ENCODE measurements around the gene CUX1.

Gene CUX1

DNA sequence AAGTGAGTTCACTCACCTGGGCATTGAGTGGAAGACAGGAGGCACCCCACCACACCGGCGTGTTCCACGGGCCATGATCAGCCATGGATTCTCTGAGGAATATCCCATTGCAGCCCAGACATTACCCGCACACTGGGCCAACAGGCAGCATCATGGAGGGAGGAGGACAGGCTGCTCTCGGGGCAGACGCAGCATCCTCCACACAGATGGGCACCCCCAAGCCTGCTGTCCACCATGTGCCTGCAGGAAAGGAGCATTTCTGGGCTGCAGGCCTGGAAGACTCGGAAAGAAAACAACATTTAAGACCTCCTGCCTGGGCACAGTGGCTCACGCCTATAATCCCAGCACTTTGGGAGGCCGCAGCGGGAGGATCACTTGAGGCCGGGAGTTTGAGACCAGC lies 398.3 kb downstream of the CUX1 start:
- no peak overlapping the region for H3K4me3 ChIP-seq (ENCODE audit: low read depth, low read length)
- TF ChIP-seq, protein P1, sequence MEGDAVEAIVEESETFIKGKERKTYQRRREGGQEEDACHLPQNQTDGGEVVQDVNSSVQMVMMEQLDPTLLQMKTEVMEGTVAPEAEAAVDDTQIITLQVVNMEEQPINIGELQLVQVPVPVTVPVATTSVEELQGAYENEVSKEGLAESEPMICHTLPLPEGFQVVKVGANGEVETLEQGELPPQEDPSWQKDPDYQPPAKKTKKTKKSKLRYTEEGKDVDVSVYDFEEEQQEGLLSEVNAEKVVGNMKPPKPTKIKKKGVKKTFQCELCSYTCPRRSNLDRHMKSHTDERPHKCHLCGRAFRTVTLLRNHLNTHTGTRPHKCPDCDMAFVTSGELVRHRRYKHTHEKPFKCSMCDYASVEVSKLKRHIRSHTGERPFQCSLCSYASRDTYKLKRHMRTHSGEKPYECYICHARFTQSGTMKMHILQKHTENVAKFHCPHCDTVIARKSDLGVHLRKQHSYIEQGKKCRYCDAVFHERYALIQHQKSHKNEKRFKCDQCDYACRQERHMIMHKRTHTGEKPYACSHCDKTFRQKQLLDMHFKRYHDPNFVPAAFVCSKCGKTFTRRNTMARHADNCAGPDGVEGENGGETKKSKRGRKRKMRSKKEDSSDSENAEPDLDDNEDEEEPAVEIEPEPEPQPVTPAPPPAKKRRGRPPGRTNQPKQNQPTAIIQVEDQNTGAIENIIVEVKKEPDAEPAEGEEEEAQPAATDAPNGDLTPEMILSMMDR (IDR thresholded peaks at IDR 0.05; ENCODE audit: low read depth, low read length): no peak
- H3K9me3 ChIP-seq: no peaks in the 10 kb centered on the region
- H3K27me3 ChIP-seq: no peaks in the 10 kb centered on the region
- no peak for DNase-seq
- no peaks in the 10 kb centered on the region for H3K36me3 ChIP-seq
- peaks cover 15% of the 10 kb centered on the region for H3K4me1 ChIP-seq

DNA sequence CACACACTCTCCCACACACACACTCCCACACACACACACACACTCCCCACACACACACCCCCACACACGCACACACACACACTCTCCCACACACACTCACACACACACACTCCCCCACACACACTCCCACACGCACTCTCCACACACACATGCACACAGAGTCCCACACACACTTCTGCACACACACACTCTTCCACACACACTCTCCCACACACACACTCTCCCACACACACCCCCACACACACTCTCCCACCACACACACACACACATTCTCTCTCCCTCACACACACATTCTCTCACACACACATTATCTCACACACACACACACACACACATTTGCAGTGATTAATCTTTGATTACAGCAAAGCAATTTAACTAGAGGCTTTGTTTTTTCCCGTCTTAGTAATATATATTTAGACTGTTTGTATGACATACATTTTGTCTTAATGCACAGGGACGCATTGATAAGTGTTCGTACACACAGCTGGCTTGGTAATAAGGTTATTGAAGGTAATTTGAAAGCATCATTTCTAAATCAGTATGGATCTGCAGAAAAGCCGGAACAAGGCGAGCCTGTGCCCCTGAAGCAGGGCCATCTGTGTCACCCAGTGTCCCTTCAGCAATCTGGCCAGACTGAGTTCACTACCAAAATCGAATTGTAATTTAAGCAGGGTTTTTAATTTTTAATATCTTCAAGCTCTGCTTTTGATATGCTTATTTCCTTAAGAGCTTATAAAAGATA lies 399.3 kb downstream of the CUX1 start:
- peak; percentile 55 for DNase-seq
- Histone ChIP-seq H3K4me1 (peaks cover 15% of the 10 kb centered on the region), H3K9me3 (no peaks in the 10 kb centered on the region), H3K4me3 (ENCODE audit: low read depth, low read length) (no peak overlapping the region), H3K36me3 (no peaks in the 10 kb centered on the region), H3K27me3 (no peaks in the 10 kb centered on the region)
- TF ChIP-seq, protein P1 (IDR thresholded peaks at IDR 0.05; ENCODE audit: low read depth, low read length): no peak

DNA sequence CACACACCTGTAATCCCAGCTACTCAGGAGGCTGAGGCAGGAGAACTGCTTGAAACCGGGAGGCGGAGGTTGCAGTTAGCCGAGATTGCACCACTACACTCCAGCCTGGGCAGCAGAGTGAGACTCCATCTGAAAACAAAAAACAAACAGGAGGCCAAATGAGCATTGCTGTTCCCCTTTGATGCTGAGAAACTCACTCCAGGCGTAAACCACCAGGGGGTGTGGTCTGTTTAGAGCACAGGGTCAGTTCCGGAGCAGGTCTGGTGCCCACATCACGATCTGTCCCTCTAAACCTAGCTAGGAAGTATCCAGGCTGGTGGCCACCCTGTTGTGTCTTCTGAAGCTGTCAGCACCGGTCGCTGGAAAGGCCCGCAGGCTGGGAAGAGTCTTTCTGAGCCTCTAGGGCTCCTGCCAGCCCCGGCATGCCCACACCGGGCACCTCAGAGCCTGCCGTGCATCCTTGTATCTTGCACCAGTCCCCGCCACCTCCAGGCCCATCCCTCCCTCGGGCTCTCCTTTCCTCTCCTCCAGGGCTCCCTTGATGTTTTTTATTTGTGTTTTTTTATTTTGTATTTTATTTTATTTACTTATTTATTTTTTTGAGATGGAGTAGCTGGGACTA lies 402.9 kb downstream of the CUX1 start:
- H3K27me3 ChIP-seq: no peaks in the 10 kb centered on the region
- no peaks in the 10 kb centered on the region for H3K36me3 ChIP-seq
- no peaks in the 10 kb centered on the region for H3K9me3 ChIP-seq
- H3K4me1 ChIP-seq: peaks cover 8% of the 10 kb centered on the region
- H3K4me3 ChIP-seq (ENCODE audit: low read depth, low read length): no peak overlapping the region
- TF ChIP-seq, protein P1 (IDR thresholded peaks at IDR 0.05; ENCODE audit: low read depth, low read length): peak; percentile 12; the same call in 1 of the 2 replicates
- DNase-seq: no peak

DNA sequence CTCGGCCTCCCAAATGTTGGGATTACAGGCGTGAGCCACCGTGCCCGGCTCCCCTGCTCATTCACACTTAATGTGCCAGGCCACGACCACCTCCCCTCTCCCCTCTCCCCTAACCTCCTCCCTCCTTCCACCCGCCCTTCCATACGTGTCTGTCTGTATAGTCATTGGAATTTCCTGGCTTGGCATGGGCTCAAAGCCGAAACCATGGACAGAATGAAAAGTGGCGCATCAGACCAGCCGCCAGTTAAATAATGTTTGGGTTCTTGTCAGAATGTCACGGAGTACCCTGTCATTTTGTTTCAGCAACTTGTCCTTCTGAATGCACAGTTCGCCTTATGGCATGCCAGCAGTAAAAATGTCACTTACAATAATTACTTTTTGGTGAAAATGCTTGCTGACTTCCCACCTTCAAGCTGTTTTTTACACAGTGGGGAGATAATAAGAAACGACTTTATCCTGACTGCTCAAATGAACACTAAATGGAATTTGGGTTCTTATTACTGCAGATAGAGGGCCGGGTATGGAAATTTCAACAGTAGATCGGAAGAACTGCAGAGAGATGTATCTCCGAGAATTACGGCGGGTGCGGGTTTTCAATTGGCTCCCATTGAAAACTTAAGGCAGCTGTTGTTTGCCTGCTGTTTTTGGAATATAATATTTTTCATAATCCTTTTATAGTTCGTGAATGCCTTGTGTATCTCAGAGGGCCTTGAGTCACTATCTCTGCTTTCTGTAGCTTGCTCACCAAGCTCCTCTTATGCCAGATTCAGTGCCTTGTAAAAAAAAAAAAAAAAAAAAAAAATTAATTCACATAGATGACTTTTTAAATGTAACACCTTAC lies 403.8 kb downstream of the CUX1 start:
- no peaks in the 10 kb centered on the region for H3K36me3 ChIP-seq
- peaks cover 5% of the 10 kb centered on the region for H3K4me1 ChIP-seq
- TF ChIP-seq, protein P1 (IDR thresholded peaks at IDR 0.05; ENCODE audit: low read depth, low read length): no peak
- H3K27me3 ChIP-seq: no peaks in the 10 kb centered on the region
- H3K9me3 ChIP-seq: no peaks in the 10 kb centered on the region
- no peak overlapping the region for H3K4me3 ChIP-seq (ENCODE audit: low read depth, low read length)
- DNase-seq: no peak

DNA sequence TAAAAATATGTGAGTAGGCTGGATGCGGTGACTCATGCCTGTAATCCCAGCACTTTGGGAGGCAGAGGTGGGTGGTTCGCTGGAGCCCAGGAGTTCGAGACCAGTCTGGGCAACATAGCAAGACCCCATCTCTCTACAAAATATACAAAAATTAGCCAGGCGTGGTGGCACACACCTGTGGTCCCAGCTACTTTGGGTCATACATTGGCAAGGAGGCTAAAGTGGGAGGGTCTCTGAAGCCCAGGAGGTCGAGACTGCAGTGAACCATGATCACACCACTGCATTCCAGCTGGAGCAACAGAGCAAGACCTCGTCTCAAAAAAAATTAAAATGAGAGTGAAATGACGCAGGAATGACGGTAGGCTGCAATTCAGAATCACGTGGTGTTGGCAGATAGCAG lies 404.5 kb downstream of the CUX1 start:
- Histone ChIP-seq H3K4me1 (peaks cover 2% of the 10 kb centered on the region; the same call in 1 of the 2 replicates), H3K27me3 (no peaks in the 10 kb centered on the region), H3K9me3 (no peaks in the 10 kb centered on the region), H3K36me3 (no peaks in the 10 kb centered on the region), H3K4me3 (ENCODE audit: low read depth, low read length) (no peak overlapping the region)
- TF ChIP-seq, protein P1 (IDR thresholded peaks at IDR 0.05; ENCODE audit: low read depth, low read length): no peak
- no peak for DNase-seq

All from BE2C (cell line).